GM21619 (cell line): ENCODE measurements around the gene RTN4RL1.

Experiments used
- ATAC-seq: cut with Tn5 transposase; IDR thresholded peaks from one replicate; pipeline ENCODE4 v1.9.1; 2021; ENCODE audit not compliant: unreplicated experiment

Gene RTN4RL1

GRCh38 chr17:2047590-2047989 is 22.5 kb upstream of the RTN4RL1 start:
- no peak for ATAC-seq

GRCh38 chr17:2044263-2044894 is 19.2 kb upstream of the RTN4RL1 start:
- no peak for ATAC-seq

GRCh38 chr17:2043785-2044184 is 18.7 kb upstream of the RTN4RL1 start:
- ATAC-seq = no peak

GRCh38 chr17:2042933-2043332 is 17.8 kb upstream of the RTN4RL1 start:
- no peak for ATAC-seq

- ATAC-seq = no peak
Observed at GRCh38 chr17:2042390-2042847, 17.3 kb upstream of the RTN4RL1 start.

- ATAC-seq = peak; percentile 89
Observed at GRCh38 chr17:2041561-2042389, 16.6 kb upstream of the RTN4RL1 start, which contains the start of gene OVCA2. OVCA2 (plus strand) TSS chr17:2042022; CDS start chr17:2042048, 26 bp downstream.

- ATAC-seq = no peak
Observed at GRCh38 chr17:2040942-2041560, 15.9 kb upstream of the RTN4RL1 start.

DNA sequence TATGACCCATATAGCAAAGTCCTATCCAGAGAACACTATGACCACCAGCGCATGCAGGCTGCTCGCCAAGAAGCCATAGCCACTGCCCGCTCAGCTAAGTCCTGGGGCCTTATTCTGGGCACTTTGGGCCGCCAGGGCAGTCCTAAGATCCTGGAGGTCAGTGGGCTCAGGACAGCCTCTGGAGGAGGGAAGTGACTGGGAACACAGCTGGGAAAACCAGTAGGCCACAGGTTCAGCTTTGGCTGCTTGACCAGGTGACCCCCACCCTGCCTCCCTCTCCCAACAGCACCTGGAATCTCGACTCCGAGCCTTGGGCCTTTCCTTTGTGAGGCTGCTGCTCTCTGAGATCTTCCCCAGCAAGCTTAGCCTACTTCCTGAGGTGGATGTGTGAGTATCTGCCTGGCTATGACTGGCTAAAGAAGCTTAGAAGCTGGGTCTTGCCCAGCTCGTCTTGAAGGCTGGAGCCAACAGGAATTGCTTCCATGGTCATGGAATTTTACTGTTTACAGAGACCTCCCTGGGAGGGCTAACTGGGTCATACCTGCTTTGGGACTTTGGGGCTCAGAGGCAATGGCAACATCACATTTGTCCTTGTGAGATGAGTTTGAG is 15.2 kb upstream of the RTN4RL1 start:
- no peak for ATAC-seq

DNA sequence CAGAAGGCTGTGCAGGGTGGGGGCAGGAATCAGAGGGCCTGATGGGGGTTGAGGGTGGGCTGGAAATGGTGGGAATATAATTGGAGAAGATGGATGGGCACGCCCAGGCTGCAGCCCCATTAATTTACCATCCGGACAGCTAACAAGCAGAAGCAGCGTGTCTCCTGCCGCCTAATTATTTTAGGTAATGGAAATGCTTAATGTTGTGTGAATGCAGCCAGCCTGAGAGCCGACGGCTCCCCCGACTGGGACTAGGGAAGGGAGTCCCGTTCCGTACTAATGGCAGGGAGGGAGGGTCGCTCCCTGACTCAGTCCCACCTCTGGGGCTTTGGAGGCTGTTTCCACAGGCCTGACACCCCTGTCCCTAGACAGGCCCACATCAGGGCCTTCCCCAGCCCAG is 12.0 kb upstream of the RTN4RL1 start:
- no peak for ATAC-seq

DNA sequence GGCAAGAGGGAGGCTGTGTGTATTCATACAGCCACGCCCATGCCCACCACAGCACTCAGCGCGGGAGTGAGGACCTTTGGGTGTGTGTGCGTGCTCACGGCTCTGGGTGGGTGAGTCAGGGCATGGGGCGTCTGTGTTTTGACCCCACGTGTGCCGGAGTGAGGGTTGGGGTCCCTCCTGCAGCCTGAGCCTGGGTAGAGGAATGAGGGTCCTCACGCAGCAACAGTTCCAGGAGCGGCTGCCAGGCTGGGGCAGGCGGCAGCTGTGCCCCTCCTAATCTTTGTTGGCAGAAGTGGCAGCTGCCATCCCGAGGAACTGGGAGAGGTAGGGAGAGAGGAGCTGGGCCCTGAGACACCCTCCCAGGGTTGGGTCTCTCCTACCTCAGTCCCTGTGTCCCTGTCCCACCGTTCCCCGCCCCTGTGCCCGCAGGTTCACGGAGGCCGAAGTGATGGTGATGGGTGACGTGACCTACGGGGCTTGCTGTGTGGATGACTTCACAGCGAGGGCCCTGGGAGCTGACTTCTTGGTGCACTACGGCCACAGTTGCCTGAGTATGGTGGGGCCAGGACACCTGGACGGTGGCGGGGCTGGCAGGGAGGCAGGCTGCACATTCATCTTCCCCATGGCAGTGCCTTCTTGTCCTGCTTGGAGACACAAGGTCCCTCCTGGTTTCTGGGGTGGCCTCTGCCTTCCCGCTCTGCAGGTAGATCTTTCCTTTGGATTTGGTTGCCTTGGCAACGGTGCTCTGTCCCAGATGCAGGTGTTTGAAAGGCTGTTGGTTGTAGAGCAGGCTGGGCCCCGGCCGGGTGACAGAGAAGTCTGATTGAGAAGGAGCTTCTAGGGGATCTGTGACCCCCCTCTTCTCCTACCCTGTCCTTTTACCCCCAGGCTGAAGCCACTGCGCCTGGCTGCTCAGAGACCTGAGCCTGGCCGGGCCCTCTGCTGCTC is 10.7 kb upstream of the RTN4RL1 start:
- ATAC-seq = no peak

DNA sequence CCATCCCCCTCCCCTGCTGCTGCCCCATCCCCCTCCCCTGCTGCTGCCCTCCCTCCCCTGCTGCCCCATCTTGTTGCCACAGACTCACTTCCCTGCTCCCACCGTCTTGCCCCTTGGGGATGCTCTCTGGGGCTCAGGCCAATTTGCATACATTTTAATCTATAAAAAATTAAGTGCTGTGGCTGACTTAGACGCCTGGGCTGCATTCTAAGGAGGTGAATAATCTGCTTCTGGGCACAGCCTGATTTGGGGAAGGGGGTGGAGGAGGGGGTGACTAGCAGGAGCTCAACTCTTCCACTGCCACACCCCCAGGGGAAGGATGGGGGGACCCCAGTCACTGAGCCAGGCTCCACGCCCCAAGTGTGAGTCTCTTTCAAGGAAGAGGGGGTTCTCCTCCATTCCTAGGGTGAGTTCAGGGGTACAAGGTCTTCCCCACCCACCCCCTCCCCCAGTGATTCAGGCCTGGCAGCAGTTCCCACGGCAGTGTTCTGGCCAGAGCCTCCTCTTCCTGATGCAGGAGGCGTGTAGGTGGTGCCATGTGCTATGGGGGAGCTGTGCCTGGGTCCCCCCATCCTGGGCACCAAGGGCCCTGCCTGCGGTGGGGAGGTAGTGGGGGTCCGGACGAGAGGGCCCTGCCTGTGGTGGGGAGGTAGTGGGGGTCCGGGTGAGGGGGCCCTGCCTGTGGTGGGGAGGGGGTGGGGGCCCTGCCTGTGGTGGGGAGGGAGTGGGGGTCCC is 9.8 kb upstream of the RTN4RL1 start:
- no peak for ATAC-seq

DNA sequence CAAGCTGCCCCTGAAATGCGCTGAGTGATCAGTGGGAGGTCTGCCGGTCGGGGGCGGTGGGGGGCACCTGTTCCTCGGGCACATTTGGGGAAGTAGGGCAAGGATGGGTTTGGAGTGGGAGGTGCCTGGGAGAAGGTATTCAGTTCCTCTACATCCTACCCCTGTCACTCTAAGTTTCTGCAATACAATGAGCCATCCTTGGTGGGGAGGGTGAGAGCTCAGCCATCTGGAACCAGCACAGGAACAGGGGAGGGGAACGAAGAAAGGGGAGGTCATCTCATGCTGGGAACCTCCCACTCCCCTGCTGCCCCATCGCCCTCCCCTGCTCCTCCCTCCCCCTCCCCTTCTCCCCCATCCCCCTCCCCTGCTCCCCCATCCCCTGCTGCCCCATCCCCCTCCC is 9.0 kb upstream of the RTN4RL1 start:
- no peak for ATAC-seq

- no peak for ATAC-seq
Observed at GRCh38 chr17:2033153-2033552, 8.0 kb upstream of the RTN4RL1 start.

- ATAC-seq = no peak
Observed at GRCh38 chr17:2030779-2031163, 5.6 kb upstream of the RTN4RL1 start.

GRCh38 chr17:2029911-2030778 is 5.0 kb upstream of the RTN4RL1 start, which contains the start of gene DPH1:
DPH1 (plus strand) TSS chr17:2030153; CDS start chr17:2030170, 17 bp downstream.
- peak; percentile 60 for ATAC-seq

- ATAC-seq = no peak
Observed at GRCh38 chr17:2028737-2029136, 3.6 kb upstream of the RTN4RL1 start.

GRCh38 chr17:2028234-2028614 is 3.1 kb upstream of the RTN4RL1 start:
- no peak for ATAC-seq

DNA sequence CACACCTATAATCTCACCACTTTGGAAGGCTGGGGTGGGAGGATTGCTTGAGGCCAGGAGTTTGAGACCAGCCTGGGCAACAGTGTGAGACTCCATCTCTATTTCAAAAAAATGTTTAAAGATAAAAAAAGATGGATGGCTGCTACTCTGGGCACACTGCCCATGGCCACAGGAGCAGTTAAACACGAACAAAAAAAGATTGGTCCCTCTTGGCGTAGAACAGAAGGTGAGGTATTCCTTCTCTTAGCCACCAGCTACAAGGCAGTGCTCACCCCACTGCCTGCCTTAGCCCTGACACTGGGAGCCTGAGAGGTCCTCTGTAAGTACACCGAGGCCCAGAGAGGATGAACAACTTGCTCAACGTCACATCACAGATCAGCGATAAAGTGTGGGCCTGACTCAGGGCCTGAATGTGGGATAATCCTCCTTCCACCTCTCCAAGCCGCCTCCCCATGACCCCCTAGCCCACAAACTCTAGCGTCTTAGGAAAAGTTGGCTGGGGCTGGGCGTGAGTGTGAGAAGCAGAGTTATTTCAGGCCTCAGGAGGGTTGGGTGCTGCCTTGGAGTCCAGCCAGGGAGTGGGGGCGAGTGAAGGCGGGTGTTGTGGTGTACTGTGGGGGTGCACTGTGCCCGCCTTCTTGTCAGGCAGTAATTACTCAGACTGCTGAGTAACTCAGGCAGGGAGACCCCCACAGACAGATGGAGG is 2.5 kb upstream of the RTN4RL1 start:
- no peak for ATAC-seq
